Mesothelial cell of epicardium (in vitro differentiated cells): ENCODE results near the gene THUMPD3. TPM values are rescaled to one million over a fixed set of nuclear protein-coding genes. Genes with fewer than 3 reads are reported as not detected.
A peak's percentile ranks its signal among the peaks of the same experiment; 100 is the strongest.

Experiments
- DNase-seq, 2 experiments: peaks; one replicate each; pipeline ENCODE4 v3.0.0; 2021; ENCODE audit warnings: low spot score in 2 of 2; ENCODE audit not compliant: unreplicated experiment in 2 of 2
- H3K27ac Mint-ChIP-seq: 2 replicates; pipeline ENCODE4 v1.8.0; 2021; ENCODE audit warnings: mixed read lengths
- H3K27me3 Mint-ChIP-seq: 2 replicates; pipeline ENCODE4 v1.8.0; 2021; ENCODE audit warnings: low read depth, mixed read lengths
- H3K36me3 Mint-ChIP-seq: 2 replicates; pipeline ENCODE4 v1.8.0; 2021; ENCODE audit warnings: mixed read lengths
- H3K4me1 Mint-ChIP-seq: 2 replicates; pipeline ENCODE4 v1.8.0; 2021; ENCODE audit warnings: mixed read lengths
- H3K4me3 Mint-ChIP-seq: 2 replicates; pipeline ENCODE4 v1.8.0; 2021; ENCODE audit warnings: mild to moderate bottlenecking, moderate library complexity, mixed read lengths
- H3K9me3 Mint-ChIP-seq: 2 replicates; pipeline ENCODE4 v1.8.0; 2021; ENCODE audit warnings: mixed read lengths
- total RNA-seq: library from RNA; stranded (reverse); gene quantifications from 3 replicates; pipeline ENCODE4 v1.2.1, GENCODE V29; 2021
- TF ChIP-seq, protein P1 (sequence below): fragments of 200-600 bp; sonication (generic); IDR thresholded peaks from one replicate; pipeline ENCODE4 v1.5.0; 2021; ENCODE audit warnings: antibody characterized with exemption; ENCODE audit not compliant: unreplicated experiment

THUMPD3 gene
- total RNA-seq, 1 donor from 2014 or later = 62.1 TPM

- Mint-ChIP-seq H3K27me3 (no peaks in the 10 kb centered on the region), H3K4me1 (peaks cover 46% of the 10 kb centered on the region), H3K9me3 (no peaks in the 10 kb centered on the region), H3K4me3 (peak overlapping the region; percentile 91), H3K27ac (peak overlapping the region; percentile 99), H3K36me3 (peaks cover 9% of the 10 kb centered on the region)
- no peak for DNase-seq
- TF ChIP-seq, protein P1, sequence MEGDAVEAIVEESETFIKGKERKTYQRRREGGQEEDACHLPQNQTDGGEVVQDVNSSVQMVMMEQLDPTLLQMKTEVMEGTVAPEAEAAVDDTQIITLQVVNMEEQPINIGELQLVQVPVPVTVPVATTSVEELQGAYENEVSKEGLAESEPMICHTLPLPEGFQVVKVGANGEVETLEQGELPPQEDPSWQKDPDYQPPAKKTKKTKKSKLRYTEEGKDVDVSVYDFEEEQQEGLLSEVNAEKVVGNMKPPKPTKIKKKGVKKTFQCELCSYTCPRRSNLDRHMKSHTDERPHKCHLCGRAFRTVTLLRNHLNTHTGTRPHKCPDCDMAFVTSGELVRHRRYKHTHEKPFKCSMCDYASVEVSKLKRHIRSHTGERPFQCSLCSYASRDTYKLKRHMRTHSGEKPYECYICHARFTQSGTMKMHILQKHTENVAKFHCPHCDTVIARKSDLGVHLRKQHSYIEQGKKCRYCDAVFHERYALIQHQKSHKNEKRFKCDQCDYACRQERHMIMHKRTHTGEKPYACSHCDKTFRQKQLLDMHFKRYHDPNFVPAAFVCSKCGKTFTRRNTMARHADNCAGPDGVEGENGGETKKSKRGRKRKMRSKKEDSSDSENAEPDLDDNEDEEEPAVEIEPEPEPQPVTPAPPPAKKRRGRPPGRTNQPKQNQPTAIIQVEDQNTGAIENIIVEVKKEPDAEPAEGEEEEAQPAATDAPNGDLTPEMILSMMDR = no peak
Measured at GRCh38 chr3:9396301-9396631, 33.4 kb downstream of the THUMPD3 start.

GRCh38 chr3:9396632-9397331 is 33.9 kb downstream of the THUMPD3 start:
- TF ChIP-seq, protein P1 = no peak
- Mint-ChIP-seq H3K27ac (peak overlapping the region; percentile 100), H3K4me3 (peak overlapping the region; percentile 94), H3K9me3 (no peaks in the 10 kb centered on the region), H3K27me3 (no peaks in the 10 kb centered on the region), H3K36me3 (peaks cover 3% of the 10 kb centered on the region), H3K4me1 (peaks cover 50% of the 10 kb centered on the region)
- DNase-seq = peak; percentile 98 to 100

DNA sequence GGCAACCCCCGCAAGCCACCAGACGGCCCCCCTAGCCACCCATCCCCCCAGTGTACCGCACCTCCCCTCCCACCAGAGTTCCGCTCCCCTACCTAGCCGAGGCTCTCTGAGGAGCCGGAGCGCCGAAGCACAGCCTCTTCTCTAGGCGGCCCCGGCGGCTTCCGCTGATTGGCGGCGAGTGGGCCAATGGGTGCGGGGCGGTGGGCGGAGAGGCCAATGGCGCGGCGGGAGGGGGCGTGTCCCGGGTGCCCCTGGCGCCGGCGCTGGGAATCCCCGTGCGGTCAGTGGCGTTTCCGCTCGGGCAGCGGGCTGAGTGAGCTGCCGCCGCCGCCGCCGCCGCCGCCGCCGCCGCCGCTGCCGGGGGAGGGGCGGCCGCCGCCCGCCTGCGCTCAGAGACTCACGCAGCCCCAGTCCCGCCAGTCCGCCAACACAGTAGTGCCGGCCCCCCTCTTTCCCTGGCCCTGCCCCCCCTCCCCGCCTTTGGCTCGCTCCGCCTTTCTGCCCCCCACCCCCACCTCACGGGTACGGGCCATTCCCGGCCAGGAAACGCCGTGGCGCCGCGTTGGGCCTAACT is 34.6 kb downstream of the THUMPD3 start, which contains the start of gene SETD5:
SETD5 (plus strand) TSS at position 284 of the 574 bp plus-strand sequence. CDS start 31,324 bp downstream, outside the sequence.
- TF ChIP-seq, protein P1 = no peak
- no peaks in the 10 kb centered on the region for H3K27me3 Mint-ChIP-seq
- H3K9me3 Mint-ChIP-seq = no peaks in the 10 kb centered on the region
- DNase-seq = peak; percentile 99 to 100
- H3K36me3 Mint-ChIP-seq = peaks cover 3% of the 10 kb centered on the region
- H3K4me3 Mint-ChIP-seq = peak within 1 kb of the TSS; percentile 98
- H3K4me1 Mint-ChIP-seq = peaks cover 56% of the 10 kb centered on the region
- H3K27ac Mint-ChIP-seq = peak within 1 kb of the TSS; percentile 100

- peaks cover 3% of the 10 kb centered on the region for H3K36me3 Mint-ChIP-seq
- peak overlapping the region; percentile 100 for H3K27ac Mint-ChIP-seq
- H3K4me1 Mint-ChIP-seq = peaks cover 62% of the 10 kb centered on the region
- peak in 1 of 2 experiments; percentile 53 for DNase-seq
- H3K27me3 Mint-ChIP-seq = no peaks in the 10 kb centered on the region
- TF ChIP-seq, protein P1 = no peak
- H3K4me3 Mint-ChIP-seq = peak overlapping the region; percentile 98
- H3K9me3 Mint-ChIP-seq = no peaks in the 10 kb centered on the region
Measured at GRCh38 chr3:9397906-9398699, 35.2 kb downstream of the THUMPD3 start.

- TF ChIP-seq, protein P1 = no peak
- Mint-ChIP-seq H3K9me3 (no peaks in the 10 kb centered on the region), H3K4me1 (peaks cover 66% of the 10 kb centered on the region), H3K27me3 (no peaks in the 10 kb centered on the region), H3K27ac (peak overlapping the region; percentile 100), H3K36me3 (peaks cover 3% of the 10 kb centered on the region), H3K4me3 (peak overlapping the region; percentile 98)
- DNase-seq = no peak
Measured at GRCh38 chr3:9398700-9399336, 36.0 kb downstream of the THUMPD3 start.
